NCI-H2107 (cell line): ENCODE measurements around the gene ABCG1.

ENCODE experiments used
- DNase-seq: peaks from one replicate; lab custom pipeline; 2025; lab: John Stamatoyannopoulos, UW

ABCG1 gene

GRCh38 chr21:42306366-42307035 is 87.6 kb downstream of the ABCG1 start:
- no peak for DNase-seq

DNA sequence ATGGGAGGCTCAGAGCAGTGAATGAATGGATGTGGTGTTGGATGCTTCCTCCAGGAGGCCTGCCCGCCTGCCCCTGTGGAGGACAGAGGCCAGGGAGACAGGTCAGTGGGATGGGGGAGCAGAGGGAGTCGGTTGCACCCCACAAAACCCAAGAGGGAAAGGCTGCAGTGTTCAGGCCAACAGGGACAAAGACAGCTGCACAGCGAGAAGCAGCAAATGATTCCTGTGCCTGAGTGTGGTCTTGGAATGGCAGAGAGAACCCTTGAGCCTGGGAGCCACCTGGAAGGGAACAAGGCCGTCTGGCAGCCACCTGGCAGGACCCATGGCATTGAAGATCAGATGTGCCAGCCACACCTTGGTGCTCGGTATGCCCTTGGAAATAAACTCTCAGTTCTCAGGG is 88.2 kb downstream of the ABCG1 start:
- no peak for DNase-seq

DNA sequence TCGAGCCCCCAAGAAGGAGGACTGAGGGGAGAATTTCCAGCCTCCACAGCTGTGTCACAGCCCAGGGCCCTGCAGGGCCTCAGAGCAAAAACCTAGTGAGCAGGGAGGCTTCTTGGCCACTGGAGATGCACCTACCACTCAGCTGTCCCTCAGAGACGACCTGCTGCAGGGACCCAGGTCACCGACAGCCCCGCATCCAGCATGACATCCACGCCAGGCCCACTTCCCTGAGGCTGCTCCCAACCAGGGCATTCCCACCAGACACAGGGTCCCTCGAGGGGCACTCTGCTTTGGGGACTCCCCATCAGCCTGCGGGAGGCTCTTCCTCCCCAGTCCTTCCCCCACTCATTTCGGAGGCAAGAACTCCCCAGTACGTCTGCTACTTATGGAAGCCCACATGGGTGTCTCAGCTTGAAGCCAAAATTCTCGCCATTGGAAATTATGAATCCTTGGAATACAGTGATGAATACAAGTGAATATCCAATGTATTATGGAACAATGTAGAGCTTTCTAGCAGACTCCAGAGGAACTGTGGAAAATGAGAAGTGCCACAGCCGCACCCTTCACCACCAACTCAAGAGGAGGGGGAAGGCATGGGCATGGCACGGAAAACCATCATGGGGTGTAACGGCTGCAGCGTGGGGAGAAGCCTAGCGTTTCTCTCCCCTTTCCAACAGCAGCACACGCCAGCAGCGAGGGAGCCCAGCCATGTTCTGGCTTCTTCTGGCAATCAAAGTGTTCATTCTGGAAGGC is 89.4 kb downstream of the ABCG1 start:
- no peak for DNase-seq

GRCh38 chr21:42308914-42309752 is 90.2 kb downstream of the ABCG1 start:
- DNase-seq: no peak

DNA sequence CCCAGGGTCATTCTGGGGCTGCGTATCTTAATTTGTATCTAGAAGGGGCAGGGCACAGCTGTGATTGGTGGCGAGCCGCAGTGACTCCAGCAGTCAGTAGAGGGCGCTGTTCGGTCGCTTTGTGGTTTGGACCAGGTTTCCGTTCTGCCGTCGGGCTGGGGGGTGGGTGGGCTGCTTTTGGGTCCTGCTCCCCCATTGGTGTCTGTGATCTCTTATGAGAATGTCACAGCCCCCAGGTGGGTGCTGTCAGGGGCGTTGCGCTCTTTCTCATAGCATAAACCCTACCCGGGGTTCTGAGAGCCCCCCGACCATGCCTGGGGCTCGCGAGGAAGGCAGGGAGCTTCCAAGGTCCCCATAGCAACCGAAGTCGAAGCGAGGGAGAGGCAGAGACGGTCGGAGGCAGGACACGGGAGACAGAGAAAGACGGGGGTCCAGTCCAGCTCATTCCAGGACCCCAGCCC is 90.8 kb downstream of the ABCG1 start:
- peak; percentile 82 for DNase-seq

DNA sequence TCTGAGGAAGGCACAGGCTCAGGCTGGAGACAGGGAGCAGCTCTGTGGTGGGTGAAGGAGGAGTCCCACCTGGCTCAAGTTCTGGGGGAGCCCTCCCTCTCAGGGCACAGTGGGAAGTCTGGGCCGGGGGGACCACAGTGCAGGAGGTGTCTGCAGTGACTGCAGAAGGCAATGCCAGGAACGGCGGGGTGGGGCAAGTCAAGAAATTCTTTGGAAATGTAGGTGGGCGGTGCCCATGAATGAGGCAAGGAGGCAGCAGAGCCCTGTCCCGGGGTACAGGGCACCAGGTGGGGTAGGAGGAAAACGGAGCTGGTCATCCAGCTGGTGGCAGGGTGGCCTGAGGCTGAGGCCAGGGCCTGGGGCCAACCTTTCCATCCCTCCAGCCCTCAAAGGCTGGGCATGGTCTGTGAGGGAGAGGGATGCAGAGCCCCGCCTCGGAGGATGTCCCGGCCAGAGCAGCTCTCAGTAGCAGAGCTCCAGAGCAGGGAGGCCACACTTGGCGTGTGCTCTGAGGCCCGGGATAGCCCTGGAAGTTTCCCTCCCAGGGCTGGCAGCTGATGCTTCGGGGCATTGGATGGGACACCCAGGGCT is 91.6 kb downstream of the ABCG1 start:
- no peak for DNase-seq

DNA sequence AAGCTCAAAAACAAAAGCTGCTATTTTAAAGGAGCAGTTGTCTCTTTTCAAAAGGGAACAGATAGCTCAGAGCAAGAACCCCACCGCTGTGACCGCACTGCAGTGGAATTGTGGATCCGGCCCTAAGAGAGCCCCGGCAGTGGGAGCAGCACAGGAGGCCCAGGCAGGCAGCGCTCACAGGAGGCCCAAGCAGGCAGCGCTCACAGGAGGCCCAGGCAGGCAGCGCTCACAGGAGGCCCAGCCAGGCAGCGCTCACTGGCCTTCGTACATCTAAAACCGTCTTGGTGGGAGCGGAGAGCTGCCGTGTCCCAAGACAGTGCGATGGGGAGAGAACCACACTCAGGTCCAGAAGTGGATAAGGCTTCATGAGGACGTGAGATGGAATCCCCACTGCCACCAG is 92.2 kb downstream of the ABCG1 start:
- no peak for DNase-seq

DNA sequence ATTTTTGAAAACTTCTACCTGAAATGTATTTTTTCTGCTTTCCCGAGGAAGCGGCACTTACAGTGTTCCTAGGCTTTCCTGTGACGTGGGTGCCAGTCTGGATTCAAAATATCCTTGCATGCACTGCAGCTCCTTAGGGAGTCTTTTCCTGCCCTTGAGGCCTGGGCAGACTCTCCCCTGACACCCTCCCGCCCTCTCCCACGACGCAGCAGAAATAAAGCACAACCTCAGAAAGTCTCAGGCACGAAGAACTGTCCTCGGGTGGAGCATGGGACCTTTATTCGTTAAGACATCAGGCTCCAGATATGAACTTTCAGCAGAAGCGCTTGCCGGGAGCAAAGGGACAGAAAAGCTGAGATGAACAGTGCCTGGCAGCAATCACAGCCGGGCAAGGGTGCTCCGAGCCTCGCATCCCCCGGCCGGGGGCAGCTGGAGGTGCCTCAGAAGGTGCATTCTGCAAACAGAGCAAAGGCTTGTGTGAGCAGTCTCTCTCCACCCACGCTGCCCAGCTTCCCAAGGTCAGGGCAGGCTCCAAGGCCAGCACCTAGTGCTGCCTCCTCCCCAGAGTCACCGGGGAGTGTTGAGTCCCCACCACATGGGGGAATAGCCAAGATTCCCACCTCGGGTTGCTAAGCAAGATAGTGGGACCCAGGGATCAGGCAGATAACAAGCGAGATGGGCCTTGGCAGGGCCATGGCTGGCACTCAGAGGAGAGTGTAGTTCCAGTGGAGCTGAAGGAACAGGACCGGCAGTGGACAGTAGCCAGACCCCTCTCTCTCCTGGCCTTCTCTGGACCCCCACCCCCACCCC is 93.1 kb downstream of the ABCG1 start:
- no peak for DNase-seq

GRCh38 chr21:42312626-42313104 is 93.7 kb downstream of the ABCG1 start:
- DNase-seq: no peak

GRCh38 chr21:42313501-42313969 is 94.6 kb downstream of the ABCG1 start:
- DNase-seq: peak; percentile 95

DNA sequence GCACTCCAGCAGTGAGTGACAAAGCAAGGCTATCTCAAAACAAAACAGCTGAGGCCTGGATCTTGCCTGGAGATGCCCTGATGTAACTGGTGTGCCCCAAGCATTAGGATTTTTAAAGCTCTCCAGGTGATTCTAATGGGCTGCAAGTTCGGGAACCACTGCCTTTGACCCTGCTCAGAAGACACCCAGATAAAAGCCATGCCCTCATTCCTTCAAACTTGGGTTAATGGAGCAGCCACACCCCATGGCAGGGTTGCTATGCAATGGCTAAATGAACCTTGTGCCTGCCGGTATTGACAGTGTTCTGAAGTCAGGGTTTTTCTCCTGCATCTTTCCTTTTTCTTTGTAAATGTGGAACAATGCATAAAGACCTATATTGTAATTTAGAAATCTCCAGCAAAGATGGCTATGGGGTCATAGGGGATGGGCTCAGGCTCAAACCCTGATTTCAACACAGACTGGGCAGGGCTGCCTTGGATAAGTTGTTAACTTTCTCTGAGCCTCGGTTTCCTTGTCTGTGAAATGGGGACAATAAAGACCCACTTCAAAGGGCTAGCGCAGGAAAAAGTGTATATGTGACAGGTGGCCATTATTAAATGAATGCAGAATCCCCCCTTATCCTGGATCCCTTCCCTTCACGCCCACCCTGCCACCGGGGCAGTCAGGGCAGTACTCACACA is 95.8 kb downstream of the ABCG1 start:
- DNase-seq: no peak

- peak; percentile 82 for DNase-seq
Measured at GRCh38 chr21:42315296-42315891, 96.5 kb downstream of the ABCG1 start, which contains the start of gene TFF3. TSS of gene TFF3 (minus strand) at chr21:42315409. CDS start at chr21:42315374, 35 bp downstream.

- peak; percentile 53 for DNase-seq
Measured at GRCh38 chr21:42316891-42317290, 98.0 kb downstream of the ABCG1 start.

- peak; percentile 68 for DNase-seq
Measured at GRCh38 chr21:42317341-42317741, 98.4 kb downstream of the ABCG1 start.

- DNase-seq: peak; percentile 89
Measured at GRCh38 chr21:42317826-42318746, 99.1 kb downstream of the ABCG1 start.

DNA sequence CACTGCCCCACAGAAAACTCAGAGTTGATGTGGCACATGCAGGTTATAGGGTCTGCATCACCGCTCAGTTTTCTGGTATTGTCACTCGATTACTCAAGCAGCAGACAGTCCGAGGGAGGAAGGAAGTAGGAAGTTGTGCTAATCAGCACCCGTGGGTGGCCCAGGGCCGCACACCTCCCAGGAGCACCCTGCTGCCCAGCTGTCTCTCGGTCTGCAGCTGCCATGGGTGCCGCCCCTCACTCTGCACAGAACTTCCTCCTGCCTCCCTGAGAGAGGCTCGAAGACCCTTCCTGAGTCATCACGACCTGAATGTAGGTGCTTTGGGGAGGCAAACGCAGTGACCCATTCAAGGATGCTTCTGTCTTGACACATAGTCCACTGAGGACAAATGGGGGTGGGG is 100.4 kb downstream of the ABCG1 start:
- DNase-seq: no peak

GRCh38 chr21:42319851-42320572 is 101.1 kb downstream of the ABCG1 start:
- no peak for DNase-seq

DNA sequence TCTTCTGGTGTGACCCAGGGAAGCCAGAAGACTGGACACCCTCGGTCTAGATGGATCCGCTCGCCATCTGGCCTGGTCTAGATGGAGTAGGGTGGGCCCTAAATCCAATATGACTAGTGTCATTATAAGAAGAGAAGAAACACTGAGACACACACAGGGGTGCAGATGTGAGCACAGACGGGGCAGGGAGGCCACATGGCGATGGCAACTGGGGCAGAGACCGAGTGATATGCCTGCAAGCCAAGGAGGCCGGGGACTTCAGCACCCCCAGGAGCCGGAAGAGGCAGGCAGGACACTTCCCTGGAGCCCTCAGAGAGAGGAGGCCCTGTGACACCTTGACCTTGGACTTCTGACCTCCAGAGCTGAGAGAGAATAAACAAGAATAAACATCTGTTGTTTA is 101.9 kb downstream of the ABCG1 start:
- DNase-seq: no peak
